IPS DF 6.9 (cell line): ENCODE data around the gene TRANK1.
"Not testable (repeated sequence)": the region's sequence is repeated elsewhere in the genome, so short reads cannot be mapped to it uniquely, and the experiment has no call there.

Experiments used
- DNase-seq: peaks from one replicate; pipeline ENCODE4 v3.0.0-alpha.2; 2013; ENCODE audit warnings: low read depth, low spot score
- H3K27ac ChIP-seq: one replicate; pipeline ENCODE4 v1.5.1; 2013; ENCODE audit warnings: low read length, control low read depth
- H3K27me3 ChIP-seq: 2 replicates; pipeline ENCODE4 v1.6.1; 2013; ENCODE audit warnings: mild to moderate bottlenecking, low read length; ENCODE audit not compliant: control insufficient read depth, insufficient read depth
- H3K36me3 ChIP-seq: 2 replicates; pipeline ENCODE4 v1.6.1; 2013; ENCODE audit warnings: low read length; ENCODE audit not compliant: control insufficient read depth, insufficient read depth
- H3K4me1 ChIP-seq: 2 replicates; pipeline ENCODE4 v1.6.1; 2013; ENCODE audit warnings: low read length; ENCODE audit not compliant: control insufficient read depth, insufficient read depth
- H3K4me3 ChIP-seq: 2 replicates; pipeline ENCODE4 v1.5.1; 2013; ENCODE audit warnings: mild to moderate bottlenecking, low read length
- H3K9me3 ChIP-seq: 2 replicates; pipeline ENCODE4 v1.6.1; 2013; ENCODE audit warnings: low read length, inconsistent platforms; ENCODE audit not compliant: control insufficient read depth, insufficient read depth
- WGBS: extraction: QIAGEN DNeasy Blood & Tissue Kit; methylation state at CpG from one replicate; pipeline ENCODE4 v1.1.7; 2013; ENCODE audit warnings: mixed read lengths, missing lambda C conversion rate; ENCODE audit not compliant: insufficient read length, insufficient coverage; 5-methylcytosine and 5-hydroxymethylcytosine counted together

TRANK1 gene

GRCh38 chr3:36892457-36893136, 52.3 kb downstream of the TRANK1 start:
- no peak overlapping the region for H3K27ac ChIP-seq
- H3K27me3 ChIP-seq: no peaks in the 10 kb centered on the region
- DNase-seq: no peak
- WGBS: no CpG with 5 or more reads among the region's 12 CpGs
- H3K4me1 ChIP-seq: no peaks in the 10 kb centered on the region
- no peaks in the 10 kb centered on the region for H3K9me3 ChIP-seq
- no peaks in the 10 kb centered on the region for H3K36me3 ChIP-seq
- no peak overlapping the region for H3K4me3 ChIP-seq

DNA sequence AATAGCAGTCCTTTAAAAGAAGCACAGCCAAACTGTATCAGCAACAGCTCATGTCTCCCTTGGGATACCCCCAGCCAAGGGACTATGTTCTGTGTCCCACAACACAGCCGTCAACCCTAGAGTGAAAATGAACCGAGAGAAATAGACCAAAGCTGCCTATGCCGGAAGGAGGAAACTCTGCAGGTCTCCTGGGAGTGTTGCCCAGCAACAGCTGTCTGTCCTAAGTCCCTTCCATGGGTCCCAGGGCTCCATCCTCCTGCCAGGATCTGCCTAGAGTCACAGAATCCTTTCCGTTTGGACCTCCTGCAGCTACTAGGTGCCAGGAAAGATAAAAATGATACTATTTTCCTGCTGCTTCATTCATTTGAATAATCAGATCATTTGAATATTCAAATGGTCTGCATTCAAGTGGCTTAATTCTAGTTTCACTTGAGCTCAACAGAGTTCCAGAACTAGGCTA, 53.1 kb downstream of the TRANK1 start:
- DNase-seq: no peak
- Histone ChIP-seq H3K9me3 (no peaks in the 10 kb centered on the region), H3K27ac (no peak overlapping the region), H3K4me1 (no peaks in the 10 kb centered on the region), H3K27me3 (no peaks in the 10 kb centered on the region), H3K4me3 (no peak overlapping the region), H3K36me3 (no peaks in the 10 kb centered on the region)
- no CpG with 5 or more reads among the region's 4 CpGs for WGBS

DNA sequence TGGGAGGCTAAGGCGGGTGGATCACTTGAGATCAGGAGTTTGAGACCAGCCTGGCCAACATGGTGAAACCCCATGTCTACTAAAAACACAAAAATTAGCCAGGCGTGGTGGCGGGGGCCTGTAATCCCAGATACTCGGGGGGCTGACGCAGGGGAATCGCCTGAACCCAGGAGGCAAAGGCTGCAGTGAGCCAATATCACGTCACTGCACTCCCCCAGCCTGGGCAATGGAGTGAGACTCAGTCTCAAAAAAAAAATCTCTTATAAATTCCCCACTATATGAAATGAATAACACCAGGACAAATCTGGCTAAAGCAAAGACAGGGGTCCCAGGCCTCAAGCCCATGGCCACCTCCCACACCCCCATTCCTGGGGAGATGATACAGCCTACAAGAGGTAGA, 53.8 kb downstream of the TRANK1 start:
- not testable (repeated sequence) for H3K9me3 ChIP-seq, DNase-seq, H3K27ac ChIP-seq, H3K27me3 ChIP-seq, H3K4me3 ChIP-seq, H3K4me1 ChIP-seq, H3K36me3 ChIP-seq
- no CpG with 5 or more reads among the region's 7 CpGs for WGBS

GRCh38 chr3:36890261-36890660, 54.6 kb downstream of the TRANK1 start:
- no peaks in the 10 kb centered on the region for H3K4me1 ChIP-seq
- no peak overlapping the region for H3K27ac ChIP-seq
- no peak overlapping the region for H3K4me3 ChIP-seq
- H3K27me3 ChIP-seq: no peaks in the 10 kb centered on the region
- H3K9me3 ChIP-seq: no peaks in the 10 kb centered on the region
- H3K36me3 ChIP-seq: no peaks in the 10 kb centered on the region
- no peak for DNase-seq

DNA sequence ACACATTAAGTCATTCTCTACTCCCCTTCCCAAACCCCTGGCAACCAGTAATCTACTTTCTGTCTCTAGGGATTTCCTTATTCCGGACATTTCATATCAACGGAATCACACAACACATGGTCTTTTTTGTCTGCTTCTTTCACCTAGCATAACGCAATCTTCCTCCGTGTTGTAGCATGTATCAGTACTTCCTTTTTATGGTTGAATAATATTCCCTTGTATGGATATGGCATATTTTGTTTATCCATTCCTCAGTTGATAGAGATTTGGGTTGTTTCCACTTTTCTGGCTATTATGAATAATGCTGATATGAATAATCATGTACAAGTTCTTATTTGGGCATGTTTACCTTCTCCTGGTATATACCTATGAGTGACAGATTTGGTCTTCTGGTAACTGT, 63.1 kb downstream of the TRANK1 start:
- Histone ChIP-seq H3K27me3 (no peaks in the 10 kb centered on the region), H3K4me3 (no peak overlapping the region), H3K36me3 (no peaks in the 10 kb centered on the region), H3K9me3 (no peaks in the 10 kb centered on the region), H3K4me1 (no peaks in the 10 kb centered on the region), H3K27ac (no peak overlapping the region)
- DNase-seq: no peak
- no CpG with 5 or more reads among the region's 4 CpGs for WGBS

GRCh38 chr3:36879842-36880241, 65.0 kb downstream of the TRANK1 start:
- H3K27ac ChIP-seq, H3K27me3 ChIP-seq, H3K4me1 ChIP-seq, H3K36me3 ChIP-seq, H3K4me3 ChIP-seq, H3K9me3 ChIP-seq, DNase-seq: not testable (repeated sequence)
- no CpG with 5 or more reads among the region's 1 CpG for WGBS

DNA sequence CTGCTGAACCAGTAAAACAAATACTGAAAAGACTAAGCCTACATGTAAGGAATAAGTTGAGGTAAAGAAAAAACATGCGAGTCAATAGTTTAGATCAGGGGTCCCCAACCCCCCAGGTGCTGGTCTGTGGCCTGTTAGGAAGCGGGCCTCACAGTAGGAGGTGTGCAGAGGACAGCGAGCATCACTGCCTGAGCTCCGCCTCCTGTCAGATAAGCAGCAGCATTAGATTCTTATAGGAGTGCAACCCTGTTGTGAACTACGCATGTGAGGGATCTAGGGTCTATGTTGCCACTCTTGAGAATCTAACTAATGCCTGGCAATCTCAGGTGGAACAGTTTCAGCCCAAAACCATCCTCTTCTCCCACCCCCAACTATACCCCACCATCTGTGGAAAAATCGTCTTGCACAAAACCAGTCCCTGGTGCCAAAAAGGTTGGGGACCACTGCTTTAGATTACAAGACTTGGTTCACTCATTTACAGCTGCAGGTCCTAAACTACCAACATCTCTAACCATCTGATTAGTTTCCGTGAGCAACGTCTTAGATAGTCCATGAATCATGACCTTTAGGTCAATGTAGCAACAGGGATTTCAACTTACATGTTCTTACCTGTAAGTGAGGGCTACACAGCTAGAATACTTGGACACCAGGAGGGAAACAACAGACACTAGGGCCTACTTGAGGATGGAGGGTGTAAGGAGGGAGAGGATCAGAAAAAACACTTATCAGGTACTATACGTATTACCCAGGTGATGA, 66.7 kb downstream of the TRANK1 start:
- no peaks in the 10 kb centered on the region for H3K4me1 ChIP-seq
- no peaks in the 10 kb centered on the region for H3K27me3 ChIP-seq
- no peak for DNase-seq
- no peaks in the 10 kb centered on the region for H3K36me3 ChIP-seq
- no peak overlapping the region for H3K4me3 ChIP-seq
- H3K27ac ChIP-seq: no peak overlapping the region
- no CpG with 5 or more reads among the region's 9 CpGs for WGBS
- no peaks in the 10 kb centered on the region for H3K9me3 ChIP-seq

- no peaks in the 10 kb centered on the region for H3K9me3 ChIP-seq
- H3K27me3 ChIP-seq: no peaks in the 10 kb centered on the region
- no peak overlapping the region for H3K4me3 ChIP-seq
- no peaks in the 10 kb centered on the region for H3K36me3 ChIP-seq
- DNase-seq: no peak
- no peak overlapping the region for H3K27ac ChIP-seq
- WGBS: no CpG with 5 or more reads among the region's 7 CpGs
- H3K4me1 ChIP-seq: no peaks in the 10 kb centered on the region
These were observed 68.5 kb downstream of the TRANK1 start for GRCh38 chr3:36876181-36876936.

GRCh38 chr3:36875397-36875796, 69.5 kb downstream of the TRANK1 start:
- WGBS: no CpG with 5 or more reads among the region's 3 CpGs
- Histone ChIP-seq H3K9me3 (no peaks in the 10 kb centered on the region), H3K4me1 (no peaks in the 10 kb centered on the region)

GRCh38 chr3:36874424-36874823, 70.4 kb downstream of the TRANK1 start:
- no CpG with 5 or more reads among the region's 2 CpGs for WGBS
- Histone ChIP-seq H3K36me3 (no peaks in the 10 kb centered on the region), H3K27ac (no peak overlapping the region), H3K4me3 (no peak overlapping the region), H3K9me3 (no peaks in the 10 kb centered on the region), H3K4me1 (no peaks in the 10 kb centered on the region), H3K27me3 (no peaks in the 10 kb centered on the region)
- DNase-seq: no peak

More at GRCh38 chr3:36875397-36875796, 69.5 kb downstream of the TRANK1 start:
- H3K4me3 ChIP-seq: no peak overlapping the region
- no peaks in the 10 kb centered on the region for H3K27me3 ChIP-seq
- no peaks in the 10 kb centered on the region for H3K36me3 ChIP-seq
- no peak overlapping the region for H3K27ac ChIP-seq
- DNase-seq: no peak
